Stomach smooth muscle (tissue), 2 donors: ENCODE results near the gene BSPRY.
"Not testable (repeated sequence)": the region's sequence is repeated elsewhere in the genome, so short reads cannot be mapped to it uniquely, and the experiment has no call there.

Source experiments
- H3K27ac ChIP-seq: one replicate; pipeline ENCODE4 v1.7.0; 2013; ENCODE audit warnings: mild to moderate bottlenecking, low read length, inconsistent platforms
- H3K27me3 ChIP-seq, 2 donors: one replicate each; pipeline ENCODE4 v1.7.0; 2013; ENCODE audit warnings: low read length in 2 of 2; ENCODE audit not compliant: insufficient read depth in 2 of 2, control insufficient read depth in 1 of 2
- H3K36me3 ChIP-seq, 2 donors: one replicate each; pipeline ENCODE4 v1.7.0; 2013; ENCODE audit warnings: low read length in 2 of 2; ENCODE audit not compliant: control insufficient read depth in 2 of 2, insufficient read depth in 2 of 2
- H3K4me1 ChIP-seq: one replicate; pipeline ENCODE4 v1.7.0; 2013; ENCODE audit warnings: low read length; ENCODE audit not compliant: control insufficient read depth, insufficient read depth
- H3K4me3 ChIP-seq, 2 donors: one replicate each; pipeline ENCODE4 v1.7.0; 2013; ENCODE audit warnings: low read length in 2 of 2
- H3K9ac ChIP-seq, 2 donors: one replicate each; pipeline ENCODE4 v1.7.0; 2013; ENCODE audit warnings: low read length in 2 of 2, mild to moderate bottlenecking in 1 of 2
- H3K9me3 ChIP-seq, 2 donors: one replicate each; pipeline ENCODE4 v1.7.0; 2013; ENCODE audit warnings: low read length in 2 of 2; ENCODE audit not compliant: control insufficient read depth in 2 of 2
- donor health status: healthy.
- donor health status: Pancreatic carcinoma.

Gene BSPRY

DNA sequence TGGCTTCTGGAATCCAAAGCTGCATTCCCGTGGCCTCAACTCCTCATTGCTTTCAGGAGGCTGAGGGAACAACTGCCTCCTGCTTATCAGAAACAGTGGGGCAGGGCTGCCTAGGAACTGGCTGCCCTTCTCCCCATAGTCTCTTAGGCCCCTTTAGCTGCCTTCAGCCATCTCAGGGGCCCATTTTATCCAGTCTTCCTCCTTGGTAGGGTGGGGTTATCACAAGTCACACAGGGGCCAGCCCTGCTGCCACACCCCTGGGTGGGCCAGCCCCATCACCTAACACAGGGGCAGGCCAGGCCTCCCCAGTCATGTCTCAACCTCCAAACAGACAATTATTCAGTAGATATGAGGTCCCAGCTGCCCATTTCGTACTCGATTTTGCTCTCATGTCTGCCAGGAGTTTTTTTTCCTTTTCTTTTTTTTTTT lies 47.9 kb downstream of the BSPRY start:
- Histone ChIP-seq H3K9me3 (no peaks in the 10 kb centered on the region), H3K36me3 (peaks cover 3 to 9% of the 10 kb centered on the region in 2 donors), H3K4me3 (no peak overlapping the region), H3K27ac (no peak overlapping the region), H3K4me1 (peaks cover 19% of the 10 kb centered on the region), H3K9ac (no peak overlapping the region), H3K27me3 (no peaks in the 10 kb centered on the region)

DNA sequence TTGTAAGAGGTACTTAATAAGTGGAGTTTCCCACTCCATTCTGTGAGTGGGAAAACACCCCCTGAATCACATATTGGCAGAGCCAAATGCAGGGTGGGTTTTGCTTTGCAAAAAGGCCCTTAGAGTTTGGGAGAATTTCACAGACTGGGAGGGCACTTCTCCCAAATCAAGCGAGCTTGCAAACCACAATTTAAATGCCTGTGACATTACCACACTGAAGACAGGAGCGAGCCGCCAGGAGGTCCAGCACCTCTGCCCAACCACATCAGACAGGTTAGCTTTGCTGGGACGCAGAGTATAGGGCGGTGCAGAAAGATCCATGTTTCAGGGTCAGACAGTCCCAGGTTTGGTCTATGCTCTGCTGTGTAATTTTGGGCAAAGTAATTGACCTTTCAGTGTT lies 49.5 kb downstream of the BSPRY start:
- peaks cover 0 to 4% of the 10 kb centered on the region in 2 donors for H3K36me3 ChIP-seq
- no peak overlapping the region for H3K4me3 ChIP-seq
- no peaks in the 10 kb centered on the region for H3K9me3 ChIP-seq
- H3K27me3 ChIP-seq: no peaks in the 10 kb centered on the region
- H3K9ac ChIP-seq: no peak overlapping the region
- H3K4me1 ChIP-seq: peaks cover 19% of the 10 kb centered on the region
- no peak overlapping the region for H3K27ac ChIP-seq

- H3K27me3 ChIP-seq: no peaks in the 10 kb centered on the region
- H3K36me3 ChIP-seq: peaks cover 0 to 4% of the 10 kb centered on the region in 2 donors
- H3K4me3 ChIP-seq: peak overlapping the region in 1 of 2 donors; percentile 91
- H3K4me1 ChIP-seq: peaks cover 19% of the 10 kb centered on the region
- H3K9ac ChIP-seq: peak overlapping the region in 1 of 2 donors; percentile 13
- no peaks in the 10 kb centered on the region for H3K9me3 ChIP-seq
- no peak overlapping the region for H3K27ac ChIP-seq
Observed at GRCh38 chr9:113399646-113400200, 50.4 kb downstream of the BSPRY start.

GRCh38 chr9:113401027-113401792 lies 51.9 kb downstream of the BSPRY start, which contains the start of gene ALAD:
TSS of gene ALAD (minus strand) at chr9:113401284. CDS start at chr9:113393559, 7,725 bp downstream.
- Histone ChIP-seq H3K4me1 (peaks cover 19% of the 10 kb centered on the region), H3K27me3 (no peaks in the 10 kb centered on the region), H3K9me3 (no peaks in the 10 kb centered on the region), H3K36me3 (peaks cover 0 to 4% of the 10 kb centered on the region in 2 donors), H3K9ac (peak within 1 kb of the TSS; percentile 66 to 77), H3K4me3 (peak within 1 kb of the TSS; percentile 86 to 91), H3K27ac (peak within 1 kb of the TSS; percentile 75)

GRCh38 chr9:113403646-113404045 lies 54.3 kb downstream of the BSPRY start:
- no peak overlapping the region for H3K27ac ChIP-seq

GRCh38 chr9:113406353-113406752 lies 57.0 kb downstream of the BSPRY start:
- H3K27ac ChIP-seq, H3K9ac ChIP-seq, H3K27me3 ChIP-seq, H3K4me3 ChIP-seq, H3K9me3 ChIP-seq: not testable (repeated sequence)
- Histone ChIP-seq H3K36me3 (peaks cover 9 to 11% of the 10 kb centered on the region in 2 donors), H3K4me1 (peaks cover 15% of the 10 kb centered on the region)

More at GRCh38 chr9:113403646-113404045, 54.3 kb downstream of the BSPRY start:
- H3K36me3 ChIP-seq: peaks cover 6 to 11% of the 10 kb centered on the region in 2 donors
- no peak overlapping the region for H3K4me3 ChIP-seq
- peaks cover 19% of the 10 kb centered on the region for H3K4me1 ChIP-seq
- no peak overlapping the region for H3K9ac ChIP-seq
- H3K27me3 ChIP-seq: no peaks in the 10 kb centered on the region
- no peaks in the 10 kb centered on the region for H3K9me3 ChIP-seq

- H3K27ac ChIP-seq, H3K27me3 ChIP-seq, H3K9ac ChIP-seq, H3K9me3 ChIP-seq, H3K4me3 ChIP-seq: not testable (repeated sequence)
- Histone ChIP-seq H3K36me3 (peaks cover 9 to 11% of the 10 kb centered on the region in 2 donors), H3K4me1 (peaks cover 10% of the 10 kb centered on the region)
Observed at GRCh38 chr9:113406873-113407511, 57.7 kb downstream of the BSPRY start.

GRCh38 chr9:113409481-113409880 lies 60.1 kb downstream of the BSPRY start:
- Histone ChIP-seq H3K4me3 (peak overlapping the region; percentile 78 to 95), H3K4me1 (peaks cover 10% of the 10 kb centered on the region), H3K27me3 (no peaks in the 10 kb centered on the region), H3K9ac (peak overlapping the region; percentile 96 to 97), H3K9me3 (no peaks in the 10 kb centered on the region), H3K27ac (peak overlapping the region; percentile 95), H3K36me3 (peaks cover 9 to 11% of the 10 kb centered on the region in 2 donors)

GRCh38 chr9:113409883-113410206 lies 60.5 kb downstream of the BSPRY start:
- Histone ChIP-seq H3K4me1 (peaks cover 10% of the 10 kb centered on the region), H3K9ac (peak overlapping the region; percentile 96 to 97), H3K36me3 (peaks cover 9 to 11% of the 10 kb centered on the region in 2 donors), H3K9me3 (no peaks in the 10 kb centered on the region), H3K4me3 (peak overlapping the region; percentile 78 to 95), H3K27ac (peak overlapping the region; percentile 95), H3K27me3 (no peaks in the 10 kb centered on the region)

- Histone ChIP-seq H3K9ac (peak within 1 kb of the TSS; percentile 96 to 97), H3K9me3 (no peaks in the 10 kb centered on the region), H3K27ac (peak within 1 kb of the TSS; percentile 95), H3K27me3 (no peaks in the 10 kb centered on the region), H3K4me1 (peaks cover 10% of the 10 kb centered on the region), H3K4me3 (peak within 1 kb of the TSS; percentile 78 to 95), H3K36me3 (peaks cover 9 to 11% of the 10 kb centered on the region in 2 donors)
Observed at GRCh38 chr9:113410207-113410864, 61.0 kb downstream of the BSPRY start, which contains the start of the genes C9orf43 and POLE3. TSS of gene C9orf43 (plus strand) at chr9:113410747. CDS start at chr9:113413494, 2,747 bp downstream. TSS of gene POLE3 (minus strand) at chr9:113410675. CDS start at chr9:113410293, 382 bp downstream.
